ENCODE results near the gene ZNF225. TPM values are rescaled to one million over a fixed set of nuclear protein-coding genes. Genes with fewer than 3 reads are reported as not detected.
"Not testable (repeated sequence)": the region's sequence is repeated elsewhere in the genome, so short reads cannot be mapped to it uniquely, and the experiment has no call there.

Gene ZNF225
- total and polyA plus RNA-seq, 2 donors (not counting 1 experiment from before 2014, with no cell fraction given) = 1.4 to 13.1 TPM

DNA sequence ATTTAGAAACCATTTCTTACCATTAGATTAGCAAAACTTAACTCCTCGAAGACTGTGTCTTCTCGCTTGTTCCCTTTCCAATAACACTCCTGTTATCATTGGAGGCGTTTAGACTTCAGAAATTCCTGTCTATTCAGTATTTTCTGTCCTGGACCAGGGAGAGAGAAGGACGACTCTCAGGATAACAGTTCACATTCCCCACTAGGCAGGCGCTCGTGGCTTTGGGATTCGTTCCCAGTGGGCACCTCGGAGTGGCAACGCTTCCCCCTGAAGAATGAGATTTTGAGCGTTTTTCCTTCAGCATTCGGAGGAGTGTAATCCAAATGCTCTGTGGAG is 429 bp upstream of the ZNF225 start:
- peaks cover 28% of the 10 kb centered on the region for H3K4me1 Mint-ChIP-seq
- no peaks in the 10 kb centered on the region for H3K27me3 Mint-ChIP-seq
- intact Hi-C loops (cut with micrococcal nuclease) = loop anchor here (1.0 to 5.0 kb wide), 11 partner anchors 18 to 336 kb away; partner anchors contain the start of genes ZNF222, ZNF224, ZNF226 and ZNF227
- Histone ChIP-seq H3K36me3 (replicated peaks in 1 of 2; ENCODE audit: control extremely low read depth in 1 of 2, control insufficient read depth in 1 of 2, extremely low read depth in 1 of 2, insufficient read depth in 2 of 2, low read length in 1 of 2) (peaks cover 3 to 9% of the 10 kb centered on the region in 2 experiments), H3K4me3 (ENCODE audit: control extremely low read depth in 1 of 5, extremely low read depth in 1 of 5, insufficient read depth in 1 of 5, low read depth in 2 of 5, low read length in 4 of 5) (peak overlapping the region; percentile 71 to 98 (median 86)), H3K27me3 (replicated peaks in 1 of 4; ENCODE audit: control extremely low read depth in 1 of 4, control insufficient read depth in 3 of 4, insufficient read depth in 4 of 4, low read length in 3 of 4) (no peaks in the 10 kb centered on the region), H3K4me2 (replicated peaks; ENCODE audit: low read depth, low read length, poor library complexity, severe bottlenecking) (peak overlapping the region; percentile 77), H3K4me1 (ENCODE audit: control insufficient read depth in 2 of 2, insufficient read depth in 2 of 2, low read length in 2 of 2) (peaks cover 9 to 19% of the 10 kb centered on the region in 2 donors), H3K27ac (ENCODE audit: low read length in 2 of 2) (peak overlapping the region in 1 of 2 donors; percentile 65), H3K9me3 (ENCODE audit: control extremely low read depth in 1 of 3, control insufficient read depth in 2 of 3, insufficient read depth in 1 of 3, low read length in 2 of 3) (peaks cover 10 to 29% (median 28%) of the 10 kb centered on the region in 3 donors), H3K79me2 (ENCODE audit: control insufficient read depth, insufficient read depth, low read length) (no peaks in the 10 kb centered on the region), H2AFZ (ENCODE audit: insufficient read depth, low read depth, low read length, poor library complexity, severe bottlenecking) (peak overlapping the region; percentile 94), H4K20me1 (ENCODE audit: control insufficient read depth, insufficient read depth, low read length, poor library complexity, severe bottlenecking) (no peaks in the 10 kb centered on the region), H3K9ac (ENCODE audit: low read length) (peak overlapping the region; percentile 87)
- CTCF ChIA-PET = interaction anchor here (0.9 kb wide), 1 partner anchor 17 kb away, joined by 3 read pairs; no protein-coding TSS in a partner anchor
- DNase-seq = no peak
- H3K27ac Mint-ChIP-seq = peak overlapping the region; percentile 90
- TF ChIP-seq, protein P1, sequence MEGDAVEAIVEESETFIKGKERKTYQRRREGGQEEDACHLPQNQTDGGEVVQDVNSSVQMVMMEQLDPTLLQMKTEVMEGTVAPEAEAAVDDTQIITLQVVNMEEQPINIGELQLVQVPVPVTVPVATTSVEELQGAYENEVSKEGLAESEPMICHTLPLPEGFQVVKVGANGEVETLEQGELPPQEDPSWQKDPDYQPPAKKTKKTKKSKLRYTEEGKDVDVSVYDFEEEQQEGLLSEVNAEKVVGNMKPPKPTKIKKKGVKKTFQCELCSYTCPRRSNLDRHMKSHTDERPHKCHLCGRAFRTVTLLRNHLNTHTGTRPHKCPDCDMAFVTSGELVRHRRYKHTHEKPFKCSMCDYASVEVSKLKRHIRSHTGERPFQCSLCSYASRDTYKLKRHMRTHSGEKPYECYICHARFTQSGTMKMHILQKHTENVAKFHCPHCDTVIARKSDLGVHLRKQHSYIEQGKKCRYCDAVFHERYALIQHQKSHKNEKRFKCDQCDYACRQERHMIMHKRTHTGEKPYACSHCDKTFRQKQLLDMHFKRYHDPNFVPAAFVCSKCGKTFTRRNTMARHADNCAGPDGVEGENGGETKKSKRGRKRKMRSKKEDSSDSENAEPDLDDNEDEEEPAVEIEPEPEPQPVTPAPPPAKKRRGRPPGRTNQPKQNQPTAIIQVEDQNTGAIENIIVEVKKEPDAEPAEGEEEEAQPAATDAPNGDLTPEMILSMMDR (IDR thresholded peaks at IDR 0.05) = no peak
- TF ChIP-seq EZH2 (IDR thresholded peaks at IDR 0.05; ENCODE audit: borderline replicate concordance, insufficient read depth, low read depth, low read length, poor library complexity, severe bottlenecking) = no peak
- peaks cover 11% of the 10 kb centered on the region for H3K9me3 Mint-ChIP-seq (ENCODE audit: insufficient read depth)
- H3K4me3 Mint-ChIP-seq = peak overlapping the region; percentile 99
- no peak for ATAC-seq (ENCODE audit: low read depth)
- 0% methylated on average over 7 of the region's 11 CpGs for WGBS (ENCODE audit: insufficient coverage)
- POLR2A ChIA-PET = no interaction called here

- Histone ChIP-seq H3K4me2 (replicated peaks; ENCODE audit: low read depth, low read length, poor library complexity, severe bottlenecking) (peak overlapping the region; percentile 77), H3K9ac (ENCODE audit: low read length) (peak overlapping the region; percentile 87), H4K20me1 (ENCODE audit: control insufficient read depth, insufficient read depth, low read length, poor library complexity, severe bottlenecking) (no peaks in the 10 kb centered on the region), H3K27me3 (replicated peaks in 1 of 4; ENCODE audit: control extremely low read depth in 1 of 4, control insufficient read depth in 3 of 4, insufficient read depth in 4 of 4, low read length in 3 of 4) (no peaks in the 10 kb centered on the region), H3K79me2 (ENCODE audit: control insufficient read depth, insufficient read depth, low read length) (no peaks in the 10 kb centered on the region), H3K4me3 (ENCODE audit: control extremely low read depth in 1 of 5, extremely low read depth in 1 of 5, insufficient read depth in 1 of 5, low read depth in 2 of 5, low read length in 4 of 5) (peak overlapping the region; percentile 71 to 98 (median 86)), H3K4me1 (ENCODE audit: control insufficient read depth in 2 of 2, insufficient read depth in 2 of 2, low read length in 2 of 2) (peaks cover 9 to 19% of the 10 kb centered on the region in 2 donors), H3K9me3 (ENCODE audit: control extremely low read depth in 1 of 3, control insufficient read depth in 2 of 3, insufficient read depth in 1 of 3, low read length in 2 of 3) (peaks cover 6 to 26% (median 18%) of the 10 kb centered on the region in 3 donors), H3K27ac (ENCODE audit: low read length in 2 of 2) (peak overlapping the region; percentile 45 to 65), H2AFZ (ENCODE audit: insufficient read depth, low read depth, low read length, poor library complexity, severe bottlenecking) (peak overlapping the region; percentile 94), H3K36me3 (replicated peaks in 1 of 2; ENCODE audit: control extremely low read depth in 1 of 2, control insufficient read depth in 1 of 2, extremely low read depth in 1 of 2, insufficient read depth in 2 of 2, low read length in 1 of 2) (peaks cover 8 to 12% of the 10 kb centered on the region in 2 experiments)
- ChIA-PET CTCF (no interaction called here), POLR2A (interaction anchor here (1.2 kb wide), 1 partner anchor 19 kb away, joined by 3 read pairs; no protein-coding TSS in a partner anchor)
- ATAC-seq (ENCODE audit: low read depth) (peak; percentile 1), DNase-seq (no peak)
- H3K27ac Mint-ChIP-seq = peak overlapping the region; percentile 90
- peaks cover 28% of the 10 kb centered on the region for H3K4me1 Mint-ChIP-seq
- WGBS (ENCODE audit: insufficient coverage) = 6% methylated on average over 14 of the region's 18 CpGs
- H3K4me3 Mint-ChIP-seq = peak overlapping the region; percentile 99
- TF ChIP-seq EZH2 (IDR thresholded peaks at IDR 0.05; ENCODE audit: borderline replicate concordance, insufficient read depth, low read depth, low read length, poor library complexity, severe bottlenecking) = no peak
- TF ChIP-seq, protein P1 (IDR thresholded peaks at IDR 0.05) = no peak
- H3K9me3 Mint-ChIP-seq (ENCODE audit: insufficient read depth) = peaks cover 6% of the 10 kb centered on the region
- H3K27me3 Mint-ChIP-seq = no peaks in the 10 kb centered on the region
- intact Hi-C loops (cut with micrococcal nuclease) = loop anchor here (1.0 to 5.0 kb wide), 11 partner anchors 20 to 334 kb away; partner anchors contain the start of genes ZNF222, ZNF224, ZNF226 and ZNF227
Observed at GRCh38 chr19:44113784-44114390, 688 bp downstream of the ZNF225 start.

- H3K4me1 ChIP-seq (ENCODE audit: control insufficient read depth in 2 of 2, insufficient read depth in 2 of 2, low read length in 2 of 2); H3K27me3 ChIP-seq (replicated peaks in 1 of 4; ENCODE audit: control extremely low read depth in 1 of 4, control insufficient read depth in 3 of 4, insufficient read depth in 4 of 4, low read length in 3 of 4); POLR2A ChIA-PET; H3K27ac Mint-ChIP-seq; H3K27ac ChIP-seq (ENCODE audit: low read length in 2 of 2); H3K4me3 Mint-ChIP-seq; ATAC-seq (ENCODE audit: low read depth); H3K9me3 ChIP-seq (ENCODE audit: control extremely low read depth in 1 of 3, control insufficient read depth in 2 of 3, insufficient read depth in 1 of 3, low read length in 2 of 3); H2AFZ ChIP-seq (ENCODE audit: insufficient read depth, low read depth, low read length, poor library complexity, severe bottlenecking); H3K4me1 Mint-ChIP-seq; intact Hi-C loops (cut with micrococcal nuclease); CTCF ChIA-PET; H4K20me1 ChIP-seq (ENCODE audit: control insufficient read depth, insufficient read depth, low read length, poor library complexity, severe bottlenecking); H3K27me3 Mint-ChIP-seq; H3K9ac ChIP-seq (ENCODE audit: low read length); H3K4me2 ChIP-seq (replicated peaks; ENCODE audit: low read depth, low read length, poor library complexity, severe bottlenecking); H3K4me3 ChIP-seq (ENCODE audit: control extremely low read depth in 1 of 5, extremely low read depth in 1 of 5, insufficient read depth in 1 of 5, low read depth in 2 of 5, low read length in 4 of 5); DNase-seq: not testable (repeated sequence)
- peaks cover 11% of the 10 kb centered on the region for H3K79me2 ChIP-seq (ENCODE audit: control insufficient read depth, insufficient read depth, low read length)
- H3K36me3 ChIP-seq (replicated peaks in 1 of 2; ENCODE audit: control extremely low read depth in 1 of 2, control insufficient read depth in 1 of 2, extremely low read depth in 1 of 2, insufficient read depth in 2 of 2, low read length in 1 of 2) = peaks cover 19 to 58% of the 10 kb centered on the region in 2 experiments
- 100% methylated on average over 3 of the region's 4 CpGs for WGBS (ENCODE audit: insufficient coverage)
- peaks cover 18% of the 10 kb centered on the region for H3K9me3 Mint-ChIP-seq (ENCODE audit: insufficient read depth)
Observed at GRCh38 chr19:44121162-44121561, 8.0 kb downstream of the ZNF225 start.
